GM18499 (cell line): ENCODE measurements around the gene RNPEPL1.

Experiments
- ATAC-seq: cut with Tn5 transposase; IDR thresholded peaks from one replicate; pipeline ENCODE4 v1.9.1; 2021; ENCODE audit warnings: moderate number of reproducible peaks; ENCODE audit not compliant: insufficient read depth, unreplicated experiment

RNPEPL1 gene

DNA sequence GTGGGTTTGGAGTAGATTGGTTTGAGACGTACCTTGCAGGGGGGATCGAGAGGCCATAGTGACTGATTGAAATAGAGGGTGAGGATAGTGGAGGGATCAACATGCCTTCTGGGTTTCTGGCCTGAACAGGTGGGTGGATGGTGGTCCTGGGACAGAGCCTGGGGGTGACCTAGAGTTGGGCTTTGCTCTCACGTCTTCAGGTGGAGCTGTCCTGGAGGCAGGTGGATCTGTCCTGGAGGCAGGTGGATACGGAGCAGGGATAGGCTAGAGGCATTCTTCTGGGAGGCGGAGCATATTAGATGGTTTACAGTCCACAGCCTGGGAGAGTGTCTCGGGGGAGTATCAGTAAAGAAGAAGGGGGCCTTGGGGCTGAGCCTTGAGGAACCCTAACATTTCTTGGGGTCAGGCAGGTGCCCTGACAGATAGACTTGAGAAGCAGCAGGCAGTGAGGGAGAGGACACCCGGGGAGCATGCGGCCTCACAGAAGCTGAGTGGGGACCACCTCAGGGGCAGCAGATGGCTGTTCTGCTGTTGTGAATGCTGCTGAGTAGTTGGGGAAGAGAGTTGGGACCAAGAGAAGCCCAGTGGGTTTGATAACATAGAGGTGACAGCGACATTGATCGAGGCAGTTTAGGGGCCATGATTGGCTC lies 19.8 kb downstream of the RNPEPL1 start:
- no peak for ATAC-seq

- ATAC-seq, result no peak
These were observed 20.4 kb downstream of the RNPEPL1 start for GRCh38 chr2:240588669-240589068.

DNA sequence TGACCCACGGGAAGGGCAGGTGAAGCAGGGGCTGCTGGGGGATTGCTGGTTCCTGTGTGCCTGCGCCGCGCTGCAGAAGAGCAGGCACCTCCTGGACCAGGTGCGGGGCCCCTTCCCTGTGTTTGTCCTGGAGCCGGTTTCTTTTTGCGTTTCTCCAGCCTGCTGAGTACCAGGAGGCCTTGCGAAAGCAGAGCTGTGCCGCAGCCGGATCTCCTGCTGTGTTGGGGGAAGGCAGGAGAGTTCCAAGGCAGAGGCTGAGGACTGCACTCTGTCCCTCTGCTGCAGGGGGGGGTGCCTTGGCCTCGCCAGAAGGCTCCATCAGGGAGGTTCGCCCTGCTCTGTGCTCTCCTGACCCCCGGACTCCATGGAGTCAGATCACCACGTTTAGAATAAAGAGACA lies 21.1 kb downstream of the RNPEPL1 start:
- ATAC-seq, result no peak

GRCh38 chr2:240589850-240590525 lies 21.7 kb downstream of the RNPEPL1 start:
- ATAC-seq, result no peak

DNA sequence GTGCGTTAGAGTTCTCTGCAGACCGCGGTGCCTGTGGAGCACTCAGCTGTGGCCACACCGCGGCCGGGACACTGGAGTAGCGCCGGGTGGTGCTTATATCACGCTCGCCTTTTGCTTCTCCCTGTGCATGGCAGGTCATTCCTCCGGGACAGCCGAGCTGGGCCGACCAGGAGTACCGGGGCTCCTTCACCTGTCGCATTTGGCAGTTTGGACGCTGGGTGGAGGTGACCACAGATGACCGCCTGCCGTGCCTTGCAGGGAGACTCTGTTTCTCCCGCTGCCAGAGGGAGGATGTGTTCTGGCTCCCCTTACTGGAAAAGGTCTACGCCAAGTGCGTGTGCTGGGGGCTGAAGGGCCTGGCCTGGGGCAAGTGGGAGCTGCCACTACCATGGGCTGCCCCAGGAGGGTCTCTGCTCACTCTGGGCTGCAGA lies 22.4 kb downstream of the RNPEPL1 start:
- no peak for ATAC-seq

GRCh38 chr2:240591226-240591625 lies 22.9 kb downstream of the RNPEPL1 start:
- no peak for ATAC-seq

GRCh38 chr2:240591784-240592183 lies 23.5 kb downstream of the RNPEPL1 start:
- ATAC-seq, result no peak

GRCh38 chr2:240593026-240593702 lies 24.9 kb downstream of the RNPEPL1 start:
- no peak for ATAC-seq

DNA sequence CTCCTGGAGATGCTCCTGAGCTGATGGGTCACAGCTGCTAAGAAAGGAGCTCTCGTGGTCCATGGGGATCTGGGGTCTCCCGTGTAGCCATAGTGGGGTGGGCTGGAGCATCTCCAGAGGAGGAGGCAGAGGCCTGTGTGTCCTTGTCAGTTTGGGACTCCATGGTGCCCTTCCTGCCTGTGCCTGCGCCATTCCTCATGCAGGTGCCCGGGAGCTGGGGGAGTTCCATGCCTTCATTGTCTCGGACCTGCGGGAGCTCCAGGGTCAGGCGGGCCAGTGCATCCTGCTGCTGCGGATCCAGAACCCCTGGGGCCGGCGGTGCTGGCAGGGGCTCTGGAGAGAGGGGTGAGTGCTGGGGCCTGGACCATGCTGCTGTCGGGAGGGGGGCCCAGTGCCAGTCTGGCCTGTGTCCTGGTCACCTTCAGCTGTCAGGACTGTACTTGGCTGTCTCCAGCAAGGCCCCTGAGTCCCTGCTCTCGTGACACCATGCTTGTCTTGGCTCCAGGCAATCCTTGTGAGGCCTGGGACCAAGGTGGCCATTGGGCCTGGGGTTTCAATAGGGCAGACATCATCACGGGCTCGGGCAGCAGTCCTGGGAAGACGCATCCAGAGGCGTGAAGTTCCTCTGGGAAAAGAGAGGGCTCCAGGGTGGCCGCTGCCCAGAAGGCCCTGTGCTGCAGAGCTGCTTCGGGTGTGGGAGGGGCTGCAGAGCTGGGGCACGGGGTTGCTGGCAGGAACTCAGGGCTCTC lies 25.6 kb downstream of the RNPEPL1 start:
- no peak for ATAC-seq

DNA sequence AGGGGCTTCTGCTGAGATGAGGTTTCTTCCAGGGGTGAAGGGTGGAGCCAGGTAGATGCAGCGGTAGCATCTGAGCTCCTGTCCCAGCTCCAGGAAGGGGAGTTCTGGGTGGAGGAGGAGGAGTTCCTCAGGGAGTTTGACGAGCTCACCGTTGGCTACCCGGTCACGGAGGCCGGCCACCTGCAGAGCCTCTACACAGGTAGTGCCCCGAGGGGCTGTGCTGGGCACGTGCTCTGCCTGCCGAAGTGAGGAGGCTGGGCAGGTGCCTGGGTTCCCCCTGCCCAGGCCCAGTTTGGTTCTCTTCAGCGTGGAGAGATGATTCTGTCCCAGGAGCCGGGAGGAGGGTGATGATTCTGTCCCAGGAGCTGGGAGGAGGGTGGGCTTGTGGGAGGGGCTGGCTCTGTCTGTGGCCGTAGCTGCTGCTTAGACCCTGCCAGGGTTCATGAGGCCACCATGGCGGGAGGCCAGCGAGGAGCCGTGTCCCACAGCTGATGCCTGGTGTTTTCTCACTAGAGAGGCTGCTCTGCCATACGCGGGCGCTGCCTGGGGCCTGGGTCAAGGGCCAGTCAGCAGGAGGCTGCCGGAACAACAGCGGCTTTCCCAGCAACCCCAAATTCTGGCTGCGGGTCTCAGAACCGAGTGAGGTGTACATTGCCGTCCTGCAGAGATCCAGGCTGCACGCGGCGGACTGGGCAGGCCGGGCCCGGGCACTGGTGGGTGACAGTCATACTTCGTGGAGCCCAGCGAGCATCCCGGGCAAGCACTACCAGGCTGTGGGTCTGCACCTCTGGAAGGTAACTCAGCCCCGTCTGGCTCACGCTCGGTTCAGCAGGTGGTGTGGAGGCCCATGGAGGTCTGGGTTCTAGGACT lies 26.5 kb downstream of the RNPEPL1 start:
- no peak for ATAC-seq

DNA sequence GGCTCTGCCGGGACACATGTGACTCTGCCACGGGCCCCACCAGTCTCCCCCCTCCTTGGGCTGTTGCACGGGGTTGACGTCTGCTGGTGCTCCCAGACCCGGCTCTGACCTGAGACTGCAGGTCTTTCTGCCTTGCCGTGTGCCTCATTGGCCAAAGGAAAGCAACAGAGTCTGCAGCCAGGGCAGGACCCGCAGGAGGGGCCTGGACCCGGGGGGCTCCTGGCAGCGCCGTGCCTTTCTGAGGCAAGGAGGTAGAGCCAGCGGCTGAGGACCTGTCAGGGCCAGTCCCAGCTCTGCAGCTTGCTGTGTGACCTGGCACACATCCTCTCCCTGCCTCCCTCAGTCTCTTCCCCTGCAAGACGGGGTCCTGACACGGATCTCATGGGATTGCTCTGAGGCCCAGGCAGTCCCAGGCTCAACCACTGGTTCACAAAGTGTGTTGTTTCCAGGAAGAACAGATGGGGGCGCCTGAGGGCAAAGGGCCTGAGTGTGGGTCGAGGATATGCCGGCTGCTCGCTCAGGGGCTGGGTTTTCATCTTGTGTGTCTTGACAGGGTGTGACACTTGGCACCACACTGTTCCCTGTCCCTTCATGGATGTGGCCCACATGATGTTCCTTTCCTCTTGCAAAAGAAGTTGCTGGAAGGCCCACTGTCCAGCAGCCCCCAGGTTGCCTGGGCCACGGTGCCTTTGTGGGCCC lies 27.2 kb downstream of the RNPEPL1 start:
- no peak for ATAC-seq

DNA sequence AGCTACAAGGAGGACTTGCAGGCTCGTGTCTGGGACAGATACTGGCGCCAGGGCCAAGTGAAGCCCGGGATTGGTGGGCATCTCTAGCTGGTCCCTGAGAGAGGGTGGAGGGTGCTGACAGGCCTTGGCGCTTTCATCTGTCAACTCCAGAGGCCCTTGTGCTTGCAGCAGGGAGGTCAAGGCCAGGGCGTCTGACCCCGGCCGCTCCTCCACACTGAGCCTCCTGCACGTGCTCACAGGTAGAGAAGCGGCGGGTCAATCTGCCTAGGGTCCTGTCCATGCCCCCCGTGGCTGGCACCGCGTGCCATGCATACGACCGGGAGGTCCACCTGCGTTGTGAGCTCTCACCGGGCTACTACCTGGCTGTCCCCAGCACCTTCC lies 27.8 kb downstream of the RNPEPL1 start:
- ATAC-seq, result no peak

DNA sequence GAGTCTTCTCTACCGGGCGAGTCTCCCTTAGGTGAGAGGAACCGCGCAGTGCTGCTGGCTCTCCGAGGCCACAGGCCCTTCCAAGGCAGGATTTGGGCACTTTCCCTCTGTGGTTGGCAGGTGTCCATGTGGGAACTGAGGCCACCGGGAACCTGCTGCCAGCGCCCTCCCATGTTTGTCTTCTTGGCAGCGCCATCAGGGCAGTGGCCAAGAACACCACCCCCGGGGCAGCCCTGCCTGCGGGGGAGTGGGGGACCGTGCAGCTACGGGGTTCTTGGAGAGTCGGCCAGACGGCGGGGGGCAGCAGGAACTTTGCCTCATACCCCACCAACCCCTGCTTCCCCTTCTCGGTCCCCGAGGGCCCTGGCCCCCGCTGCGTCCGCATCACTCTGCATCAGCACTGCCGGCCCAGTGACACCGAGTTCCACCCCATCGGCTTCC lies 28.2 kb downstream of the RNPEPL1 start:
- ATAC-seq, result no peak

DNA sequence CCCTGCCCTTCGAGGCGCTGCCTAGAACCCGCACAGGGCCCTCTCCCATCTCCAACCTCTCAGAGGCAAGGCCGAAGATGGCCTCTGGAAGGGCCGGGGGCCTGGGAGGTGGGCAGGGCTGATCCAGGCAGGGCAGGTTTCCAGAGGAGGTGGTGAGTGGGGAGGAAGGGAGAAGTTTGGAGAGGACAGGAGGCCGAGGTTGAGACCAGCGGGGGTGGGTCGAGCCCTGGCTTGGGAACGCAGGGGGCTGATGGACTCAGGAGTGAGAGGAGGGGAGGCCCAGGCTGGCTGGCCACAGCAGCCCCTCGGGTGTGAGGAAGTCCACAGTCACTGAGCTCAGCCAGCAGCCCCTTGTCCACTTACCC lies 28.8 kb downstream of the RNPEPL1 start:
- ATAC-seq, result no peak

- no peak for ATAC-seq
These were observed 29.3 kb downstream of the RNPEPL1 start for GRCh38 chr2:240597419-240598181.

DNA sequence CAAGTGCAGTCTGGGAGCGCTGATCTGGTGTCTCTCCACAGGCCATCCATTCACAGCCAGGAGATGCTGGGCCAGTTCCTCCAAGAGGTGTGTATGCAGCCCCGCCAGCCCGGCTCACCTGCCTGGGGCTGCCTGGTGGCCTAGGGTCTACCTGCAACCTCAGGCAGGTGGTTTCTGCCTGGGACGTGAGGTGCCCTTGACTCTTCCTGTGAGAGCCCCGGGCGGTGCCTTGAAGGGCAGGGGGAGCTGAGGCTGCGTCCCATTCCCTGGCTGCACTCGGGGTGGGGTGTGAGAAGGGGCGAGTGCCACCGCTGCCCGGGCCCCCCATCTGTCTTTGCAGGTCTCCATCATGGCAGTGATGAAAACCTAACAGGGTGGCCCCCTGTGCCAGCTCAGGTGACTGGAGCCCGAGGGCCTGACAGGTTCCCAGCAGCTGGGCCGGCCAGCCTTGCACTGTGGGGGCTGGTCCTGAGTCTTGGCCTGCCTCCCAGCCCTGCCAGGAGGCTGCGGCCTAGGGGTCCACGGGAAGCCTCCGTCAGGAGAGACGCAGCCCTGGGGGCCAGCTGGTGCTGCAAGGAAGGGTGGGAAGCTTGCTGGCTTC lies 30.1 kb downstream of the RNPEPL1 start:
- ATAC-seq, result no peak

DNA sequence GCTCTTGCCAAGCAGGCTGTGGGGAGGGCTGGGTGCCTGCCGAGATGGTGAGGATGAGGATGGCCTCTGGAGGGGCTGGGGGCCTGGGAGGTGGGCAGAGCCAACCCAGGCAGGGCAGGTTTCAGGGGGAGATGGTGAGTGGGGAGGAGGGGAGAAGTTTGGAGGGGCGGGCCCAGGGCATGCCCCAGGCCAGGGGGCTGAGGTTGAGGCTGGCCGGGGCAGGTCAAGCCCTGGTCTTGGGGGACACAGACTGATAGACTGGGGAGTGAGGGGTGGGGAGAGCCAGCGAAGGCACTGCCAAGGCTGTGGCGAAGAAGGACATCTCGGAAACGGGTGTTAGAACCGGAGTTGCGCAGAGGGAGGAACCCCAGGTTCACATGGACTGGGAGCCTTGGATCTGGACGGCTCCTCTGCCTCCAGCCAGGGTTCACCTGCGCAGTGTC lies 30.9 kb downstream of the RNPEPL1 start:
- no peak for ATAC-seq

- ATAC-seq, result no peak
These were observed 32.2 kb downstream of the RNPEPL1 start for GRCh38 chr2:240600451-240600961.
